ENCODE results near the gene BNC2. TPM values are rescaled to one million over a fixed set of nuclear protein-coding genes. Genes with fewer than 3 reads are reported as not detected.

The BNC2 gene
- total and polyA plus RNA-seq, 4 donors, result 3.1 to 51.2 (median 16.9) TPM

DNA sequence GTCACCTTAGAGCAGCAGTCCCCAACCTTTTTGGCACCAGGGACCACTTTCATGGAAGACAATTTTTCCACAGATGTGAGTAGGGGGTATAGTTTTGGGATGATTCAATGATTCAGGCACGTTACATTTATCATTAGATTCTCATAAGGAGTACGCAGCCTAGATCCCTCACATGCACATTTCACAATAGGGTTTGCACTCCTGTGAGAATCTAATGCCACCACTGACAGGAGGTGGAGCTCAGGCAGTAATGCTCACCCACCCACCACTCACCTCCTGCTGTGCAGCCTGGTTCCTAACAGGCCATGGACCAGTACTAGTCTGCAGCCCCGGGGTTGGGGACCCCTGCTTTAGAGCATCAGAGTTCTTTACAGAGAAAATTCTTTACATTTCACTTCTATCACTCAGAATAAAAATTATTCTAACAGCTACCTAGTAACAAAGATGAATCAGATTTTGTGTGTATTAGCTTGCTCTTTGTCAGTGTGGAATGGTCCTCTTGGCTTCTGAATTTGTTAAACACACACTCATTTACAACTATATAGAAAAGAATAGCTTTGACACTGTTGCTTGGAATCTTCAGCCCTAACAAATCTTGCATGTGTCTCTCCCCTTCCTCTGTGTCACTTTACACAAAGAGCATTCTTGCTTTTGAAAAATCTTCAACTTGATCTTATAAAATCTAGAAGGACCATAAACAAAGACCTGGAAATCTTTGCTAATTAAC lies 438.6 kb downstream of the BNC2 start:
- WGBS (ENCODE audit: insufficient coverage), result 63% methylated on average over 2 of the region's 3 CpGs
- Histone ChIP-seq H3K4me1 (ENCODE audit: control insufficient read depth, insufficient read depth, low read length) (no peaks in the 10 kb centered on the region), H3K36me3 (ENCODE audit: control insufficient read depth, insufficient read depth, low read length) (no peaks in the 10 kb centered on the region), H3K27me3 (ENCODE audit: control insufficient read depth, insufficient read depth, low read length) (peaks cover 12% of the 10 kb centered on the region), H3K27ac (ENCODE audit: low read depth, low read length) (no peak overlapping the region), H3K4me3 (ENCODE audit: low read depth, low read length) (no peak overlapping the region), H3K9me3 (ENCODE audit: control insufficient read depth, insufficient read depth, low read length) (no peaks in the 10 kb centered on the region)
- DNase-seq (ENCODE audit: low read depth in 4 of 6, low spot score in 6 of 6), result no peak

DNA sequence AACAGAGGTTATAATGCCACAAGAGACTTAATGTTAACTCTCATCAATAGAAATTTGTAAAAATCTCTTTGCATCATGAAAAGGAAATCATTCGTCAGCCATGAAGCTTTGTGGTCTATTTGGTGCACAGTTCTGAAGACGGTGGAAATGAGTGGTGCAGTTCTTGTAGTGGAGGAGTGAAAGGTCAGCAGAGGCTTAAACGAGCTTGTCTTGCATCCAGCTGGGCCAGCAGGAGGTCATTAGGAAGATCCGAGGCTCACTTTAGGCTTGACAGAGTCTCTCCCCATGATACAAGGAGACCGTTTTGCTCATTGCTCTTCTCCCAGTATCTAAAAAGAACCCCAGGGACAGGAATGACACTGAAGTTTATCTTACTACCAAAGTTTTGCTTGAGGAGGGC lies 440.8 kb downstream of the BNC2 start:
- Histone ChIP-seq H3K27ac (ENCODE audit: low read depth, low read length) (no peak overlapping the region), H3K4me3 (ENCODE audit: low read depth, low read length) (no peak overlapping the region), H3K27me3 (ENCODE audit: control insufficient read depth, insufficient read depth, low read length) (peaks cover 17% of the 10 kb centered on the region), H3K9me3 (ENCODE audit: control insufficient read depth, insufficient read depth, low read length) (no peaks in the 10 kb centered on the region), H3K4me1 (ENCODE audit: control insufficient read depth, insufficient read depth, low read length) (no peaks in the 10 kb centered on the region), H3K36me3 (ENCODE audit: control insufficient read depth, insufficient read depth, low read length) (no peaks in the 10 kb centered on the region)
- 29% methylated on average over 3 of the region's 5 CpGs for WGBS (ENCODE audit: insufficient coverage)
- DNase-seq (ENCODE audit: low read depth in 4 of 6, low spot score in 6 of 6), result no peak

DNA sequence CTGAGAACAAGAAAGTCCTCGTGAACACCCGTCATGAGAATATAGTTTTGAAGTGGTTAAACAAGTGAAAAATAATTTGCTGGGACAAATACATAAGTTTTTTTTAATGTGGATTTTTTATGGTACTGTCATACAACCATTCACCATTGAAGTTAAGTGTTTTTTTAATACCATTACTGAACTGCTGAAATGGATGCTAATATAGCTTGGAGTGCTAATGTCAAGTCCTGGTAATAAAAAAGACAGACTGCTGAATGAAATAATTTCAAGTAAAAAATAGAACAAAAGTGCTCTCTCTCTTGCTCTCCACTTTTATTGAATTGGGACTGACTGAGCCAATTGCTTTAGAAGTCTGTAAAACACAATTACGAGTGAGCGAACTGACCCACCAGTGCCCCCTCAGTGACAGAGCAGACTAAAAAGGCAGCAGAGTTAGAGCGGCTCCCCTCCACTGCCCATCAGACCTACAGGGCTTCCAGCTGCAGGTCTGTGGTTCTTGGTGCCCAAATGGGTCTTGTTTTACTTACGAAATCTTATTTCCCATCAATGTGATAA lies 442.5 kb downstream of the BNC2 start:
- Histone ChIP-seq H3K9me3 (ENCODE audit: control insufficient read depth, insufficient read depth, low read length) (no peaks in the 10 kb centered on the region), H3K4me1 (ENCODE audit: control insufficient read depth, insufficient read depth, low read length) (no peaks in the 10 kb centered on the region), H3K27ac (ENCODE audit: low read depth, low read length) (no peak overlapping the region), H3K36me3 (ENCODE audit: control insufficient read depth, insufficient read depth, low read length) (no peaks in the 10 kb centered on the region), H3K4me3 (ENCODE audit: low read depth, low read length) (no peak overlapping the region), H3K27me3 (ENCODE audit: control insufficient read depth, insufficient read depth, low read length) (peaks cover 21% of the 10 kb centered on the region)
- WGBS (ENCODE audit: insufficient coverage), result 33% methylated on average over 1 of the region's 6 CpGs
- peak in 1 of 6 donors; percentile 68 for DNase-seq (ENCODE audit: low read depth in 4 of 6, low spot score in 6 of 6)

DNA sequence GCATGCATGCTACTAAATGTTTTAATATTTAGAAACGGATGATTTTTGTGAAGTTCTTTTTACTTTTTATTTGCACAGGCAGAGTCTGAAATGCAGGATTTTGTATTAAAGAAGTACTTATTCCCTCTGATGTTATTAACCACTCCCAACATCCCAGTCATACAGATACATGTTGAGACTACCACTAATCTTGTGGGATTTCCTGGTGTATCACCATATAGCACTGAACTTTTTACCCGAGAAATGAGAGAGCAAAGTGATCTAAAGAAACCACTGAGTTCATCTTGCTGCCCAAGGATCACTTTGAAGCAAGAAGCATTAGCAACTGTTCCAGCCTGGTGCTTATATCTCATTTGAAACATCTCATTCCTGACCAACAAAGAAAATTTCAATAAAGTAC lies 443.8 kb downstream of the BNC2 start:
- 89% methylated on average over 1 of the region's 2 CpGs for WGBS (ENCODE audit: insufficient coverage)
- Histone ChIP-seq H3K27me3 (ENCODE audit: control insufficient read depth, insufficient read depth, low read length) (peaks cover 29% of the 10 kb centered on the region), H3K4me1 (ENCODE audit: control insufficient read depth, insufficient read depth, low read length) (no peaks in the 10 kb centered on the region)

DNA sequence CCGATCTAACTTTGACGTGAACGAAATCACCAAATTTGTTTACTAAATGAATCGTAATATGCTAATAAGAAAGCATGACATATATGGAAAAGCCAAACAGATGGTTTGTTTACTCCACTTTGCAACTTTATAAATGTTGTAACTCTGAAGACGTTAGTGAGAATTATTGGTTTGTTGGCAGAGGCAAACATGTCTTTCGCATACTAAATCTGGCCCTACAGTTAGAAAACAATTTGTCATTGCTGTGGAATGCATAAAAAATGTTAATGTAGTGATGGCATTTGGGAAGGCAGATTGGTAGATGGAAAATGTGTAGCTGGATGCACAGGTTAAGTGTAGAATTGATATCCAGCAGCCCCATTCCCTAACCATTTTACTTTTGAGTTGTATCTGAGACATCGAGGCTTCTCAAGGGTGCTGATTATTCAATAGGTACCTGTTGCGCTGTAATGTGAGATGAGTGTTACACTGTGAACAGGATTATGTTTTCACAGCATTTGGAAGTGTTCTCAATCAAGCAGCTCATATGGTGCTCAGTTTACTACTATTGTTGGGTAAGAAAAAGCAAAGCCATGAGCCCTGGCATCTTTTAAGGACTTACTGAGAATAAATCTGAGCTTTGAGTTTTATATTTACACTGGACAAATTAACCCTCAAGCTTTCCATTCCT lies 444.8 kb downstream of the BNC2 start:
- H3K9me3 ChIP-seq (ENCODE audit: control insufficient read depth, insufficient read depth, low read length), result no peaks in the 10 kb centered on the region
- H3K36me3 ChIP-seq (ENCODE audit: control insufficient read depth, insufficient read depth, low read length), result no peaks in the 10 kb centered on the region
- H3K4me1 ChIP-seq (ENCODE audit: control insufficient read depth, insufficient read depth, low read length), result no peaks in the 10 kb centered on the region
- H3K27me3 ChIP-seq (ENCODE audit: control insufficient read depth, insufficient read depth, low read length), result peaks cover 37% of the 10 kb centered on the region
- no peak overlapping the region for H3K4me3 ChIP-seq (ENCODE audit: low read depth, low read length)
- 38% methylated on average over 2 of the region's 8 CpGs for WGBS (ENCODE audit: insufficient coverage)
- no peak overlapping the region for H3K27ac ChIP-seq (ENCODE audit: low read depth, low read length)
- peak in 2 of 6 donors; percentile 51 to 53 for DNase-seq (ENCODE audit: low read depth in 4 of 6, low spot score in 6 of 6)

More for the DNA sequence above, 443.8 kb downstream of the BNC2 start:
- H3K4me3 ChIP-seq (ENCODE audit: low read depth, low read length), result no peak overlapping the region
- DNase-seq (ENCODE audit: low read depth in 4 of 6, low spot score in 6 of 6), result no peak
- H3K9me3 ChIP-seq (ENCODE audit: control insufficient read depth, insufficient read depth, low read length), result no peaks in the 10 kb centered on the region
- H3K36me3 ChIP-seq (ENCODE audit: control insufficient read depth, insufficient read depth, low read length), result no peaks in the 10 kb centered on the region
- H3K27ac ChIP-seq (ENCODE audit: low read depth, low read length), result no peak overlapping the region

DNA sequence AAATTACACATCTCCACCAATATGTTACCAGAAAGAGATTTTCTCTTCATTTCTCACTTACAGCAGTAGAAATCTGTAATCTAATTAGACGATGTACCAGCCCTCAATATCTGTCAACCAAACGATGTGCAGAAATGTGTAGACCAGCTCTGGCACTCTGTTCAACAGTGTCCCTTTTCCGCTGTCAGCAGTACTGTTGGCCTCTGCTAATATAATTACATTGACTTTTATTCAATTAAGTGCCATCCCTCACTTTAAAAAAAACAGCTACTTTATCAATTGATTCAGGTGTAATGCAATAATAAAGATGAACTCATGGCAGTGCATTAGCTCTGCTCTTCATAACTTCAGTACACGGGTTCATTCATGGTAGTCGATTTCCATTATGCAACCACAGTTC lies 448.4 kb downstream of the BNC2 start:
- Histone ChIP-seq H3K4me1 (ENCODE audit: control insufficient read depth, insufficient read depth, low read length) (no peaks in the 10 kb centered on the region), H3K27me3 (ENCODE audit: control insufficient read depth, insufficient read depth, low read length) (peaks cover 39% of the 10 kb centered on the region), H3K36me3 (ENCODE audit: control insufficient read depth, insufficient read depth, low read length) (no peaks in the 10 kb centered on the region), H3K27ac (ENCODE audit: low read depth, low read length) (no peak overlapping the region), H3K4me3 (ENCODE audit: low read depth, low read length) (no peak overlapping the region), H3K9me3 (ENCODE audit: control insufficient read depth, insufficient read depth, low read length) (no peaks in the 10 kb centered on the region)
- no peak for DNase-seq (ENCODE audit: low read depth in 4 of 6, low spot score in 6 of 6)
- 65% methylated on average over 3 of the region's 5 CpGs for WGBS (ENCODE audit: insufficient coverage)

DNA sequence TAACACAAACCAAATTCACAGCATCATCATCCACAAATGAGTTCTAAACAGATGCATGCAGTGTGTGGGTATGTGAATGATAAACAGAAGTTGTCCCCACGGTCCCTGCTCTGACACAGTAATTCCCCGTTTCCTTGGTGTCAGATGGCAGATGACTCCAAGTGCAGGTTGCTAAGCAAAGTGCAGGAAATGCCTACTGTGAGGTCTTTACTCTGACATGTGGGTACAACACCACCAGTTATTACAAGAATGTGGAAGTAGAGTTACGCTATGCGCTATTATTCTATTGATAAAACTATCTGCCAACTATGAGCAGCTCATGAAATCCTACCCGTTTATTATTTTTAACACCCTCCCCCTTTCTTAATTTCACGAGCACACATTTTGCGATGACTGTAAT lies 448.9 kb downstream of the BNC2 start:
- Histone ChIP-seq H3K36me3 (ENCODE audit: control insufficient read depth, insufficient read depth, low read length) (no peaks in the 10 kb centered on the region), H3K27ac (ENCODE audit: low read depth, low read length) (no peak overlapping the region), H3K4me1 (ENCODE audit: control insufficient read depth, insufficient read depth, low read length) (no peaks in the 10 kb centered on the region), H3K4me3 (ENCODE audit: low read depth, low read length) (no peak overlapping the region), H3K27me3 (ENCODE audit: control insufficient read depth, insufficient read depth, low read length) (peaks cover 39% of the 10 kb centered on the region), H3K9me3 (ENCODE audit: control insufficient read depth, insufficient read depth, low read length) (no peaks in the 10 kb centered on the region)
- 13% methylated on average over 4 of the region's 7 CpGs for WGBS (ENCODE audit: insufficient coverage)
- DNase-seq (ENCODE audit: low read depth in 4 of 6, low spot score in 6 of 6), result peak in 1 of 6 donors; percentile 59

DNA sequence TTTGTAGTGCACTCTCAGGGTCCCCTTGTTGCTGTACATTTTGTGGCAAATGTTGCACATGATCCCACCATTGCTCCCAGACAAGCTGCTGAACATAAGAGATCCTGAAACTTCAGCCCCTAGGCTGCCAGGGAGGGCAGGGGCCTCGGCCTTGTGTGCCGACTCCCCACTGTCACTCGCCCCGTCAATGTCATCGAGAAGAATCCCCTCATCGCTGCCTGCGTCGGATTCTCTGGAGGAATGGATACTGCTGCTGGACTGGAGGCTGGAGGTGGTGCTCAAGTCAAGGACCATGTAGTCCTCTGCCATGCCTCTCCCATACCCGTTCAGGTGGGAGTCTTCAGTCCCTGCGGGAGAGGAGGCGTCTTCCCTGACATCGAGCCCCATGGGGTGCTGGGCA lies 451.3 kb downstream of the BNC2 start:
- 100% methylated on average over 6 of the region's 12 CpGs for WGBS (ENCODE audit: insufficient coverage)
- H3K4me1 ChIP-seq (ENCODE audit: control insufficient read depth, insufficient read depth, low read length), result no peaks in the 10 kb centered on the region

DNA sequence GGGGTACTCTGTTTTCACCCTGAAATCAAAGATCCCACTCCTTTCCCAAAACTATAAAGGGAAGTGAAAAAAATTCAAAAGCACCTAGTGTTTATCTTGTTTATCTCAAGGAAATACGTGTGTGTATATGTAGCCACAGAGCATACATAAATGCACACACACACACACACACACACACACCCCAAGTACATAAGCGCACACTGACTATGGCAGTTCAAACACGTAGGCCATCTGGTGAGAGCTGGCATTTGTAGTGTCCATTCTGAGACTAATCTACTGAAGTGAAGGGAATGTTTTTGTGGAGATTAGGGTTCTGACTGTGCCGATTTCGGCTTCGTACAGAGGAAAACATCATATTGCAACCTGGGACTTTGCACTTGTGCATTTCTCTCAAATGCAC lies 451.7 kb downstream of the BNC2 start:
- DNase-seq (ENCODE audit: low read depth in 4 of 6, low spot score in 6 of 6), result no peak
- H3K9me3 ChIP-seq (ENCODE audit: control insufficient read depth, insufficient read depth, low read length), result no peaks in the 10 kb centered on the region
- 80% methylated on average over 1 of the region's 6 CpGs for WGBS (ENCODE audit: insufficient coverage)
- no peaks in the 10 kb centered on the region for H3K36me3 ChIP-seq (ENCODE audit: control insufficient read depth, insufficient read depth, low read length)
- H3K27me3 ChIP-seq (ENCODE audit: control insufficient read depth, insufficient read depth, low read length), result peaks cover 45% of the 10 kb centered on the region
- H3K27ac ChIP-seq (ENCODE audit: low read depth, low read length), result no peak overlapping the region
- H3K4me3 ChIP-seq (ENCODE audit: low read depth, low read length), result no peak overlapping the region
- no peaks in the 10 kb centered on the region for H3K4me1 ChIP-seq (ENCODE audit: control insufficient read depth, insufficient read depth, low read length)

More for the DNA sequence above, 451.3 kb downstream of the BNC2 start:
- no peak for DNase-seq (ENCODE audit: low read depth in 4 of 6, low spot score in 6 of 6)
- Histone ChIP-seq H3K4me3 (ENCODE audit: low read depth, low read length) (no peak overlapping the region), H3K9me3 (ENCODE audit: control insufficient read depth, insufficient read depth, low read length) (no peaks in the 10 kb centered on the region), H3K27me3 (ENCODE audit: control insufficient read depth, insufficient read depth, low read length) (peaks cover 41% of the 10 kb centered on the region), H3K27ac (ENCODE audit: low read depth, low read length) (no peak overlapping the region), H3K36me3 (ENCODE audit: control insufficient read depth, insufficient read depth, low read length) (no peaks in the 10 kb centered on the region)

DNA sequence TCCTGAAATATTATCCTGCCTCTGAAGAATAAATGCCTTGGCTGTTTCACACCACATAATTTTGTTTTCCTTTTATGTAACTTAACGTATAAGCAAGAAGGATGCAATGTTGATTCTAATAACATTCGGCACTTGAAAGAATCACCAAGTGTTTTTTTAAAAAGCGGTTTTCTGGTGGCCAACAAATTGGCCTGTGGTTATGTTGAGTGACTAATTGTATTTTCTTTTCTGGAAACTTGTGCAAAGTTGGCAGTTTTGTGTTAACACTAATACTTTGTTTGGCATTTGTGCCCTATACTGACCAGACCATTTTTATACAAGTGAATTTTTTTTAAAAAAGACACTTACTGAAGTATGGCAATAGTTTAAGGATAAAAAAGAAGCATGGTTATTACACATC lies 452.7 kb downstream of the BNC2 start:
- no peaks in the 10 kb centered on the region for H3K9me3 ChIP-seq (ENCODE audit: control insufficient read depth, insufficient read depth, low read length)
- WGBS (ENCODE audit: insufficient coverage), result no CpG with 5 or more reads among the region's 3 CpGs
- H3K27ac ChIP-seq (ENCODE audit: low read depth, low read length), result peak overlapping the region; percentile 65
- peaks cover 44% of the 10 kb centered on the region for H3K27me3 ChIP-seq (ENCODE audit: control insufficient read depth, insufficient read depth, low read length)
- H3K4me3 ChIP-seq (ENCODE audit: low read depth, low read length), result no peak overlapping the region
- H3K36me3 ChIP-seq (ENCODE audit: control insufficient read depth, insufficient read depth, low read length), result no peaks in the 10 kb centered on the region
- no peak for DNase-seq (ENCODE audit: low read depth in 4 of 6, low spot score in 6 of 6)
- no peaks in the 10 kb centered on the region for H3K4me1 ChIP-seq (ENCODE audit: control insufficient read depth, insufficient read depth, low read length)

Measured in spinal cord (tissue), 10 donors.